Activated naive CD4-positive, alpha-beta T cell treated with anti-CD3 and anti-CD28 coated beads, Interleukin-2, amount 10 ng/mL, durations not matched to agents 5 hours and 36 hours (primary cell): ENCODE measurements around the gene CD2AP. TPM values are rescaled to one million over a fixed set of nuclear protein-coding genes. Genes with fewer than 3 reads are reported as not detected.

Source experiments
- total RNA-seq, 2 experiments: library from RNA; stranded (reverse); gene quantifications; one replicate each; pipeline ENCODE4 v1.2.3, GENCODE V29; 2021

CD2AP gene, protein sequence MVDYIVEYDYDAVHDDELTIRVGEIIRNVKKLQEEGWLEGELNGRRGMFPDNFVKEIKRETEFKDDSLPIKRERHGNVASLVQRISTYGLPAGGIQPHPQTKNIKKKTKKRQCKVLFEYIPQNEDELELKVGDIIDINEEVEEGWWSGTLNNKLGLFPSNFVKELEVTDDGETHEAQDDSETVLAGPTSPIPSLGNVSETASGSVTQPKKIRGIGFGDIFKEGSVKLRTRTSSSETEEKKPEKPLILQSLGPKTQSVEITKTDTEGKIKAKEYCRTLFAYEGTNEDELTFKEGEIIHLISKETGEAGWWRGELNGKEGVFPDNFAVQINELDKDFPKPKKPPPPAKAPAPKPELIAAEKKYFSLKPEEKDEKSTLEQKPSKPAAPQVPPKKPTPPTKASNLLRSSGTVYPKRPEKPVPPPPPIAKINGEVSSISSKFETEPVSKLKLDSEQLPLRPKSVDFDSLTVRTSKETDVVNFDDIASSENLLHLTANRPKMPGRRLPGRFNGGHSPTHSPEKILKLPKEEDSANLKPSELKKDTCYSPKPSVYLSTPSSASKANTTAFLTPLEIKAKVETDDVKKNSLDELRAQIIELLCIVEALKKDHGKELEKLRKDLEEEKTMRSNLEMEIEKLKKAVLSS
- 10 to 100 TPM; 30.2 to 30.6 TPM for total RNA-seq

DNA sequence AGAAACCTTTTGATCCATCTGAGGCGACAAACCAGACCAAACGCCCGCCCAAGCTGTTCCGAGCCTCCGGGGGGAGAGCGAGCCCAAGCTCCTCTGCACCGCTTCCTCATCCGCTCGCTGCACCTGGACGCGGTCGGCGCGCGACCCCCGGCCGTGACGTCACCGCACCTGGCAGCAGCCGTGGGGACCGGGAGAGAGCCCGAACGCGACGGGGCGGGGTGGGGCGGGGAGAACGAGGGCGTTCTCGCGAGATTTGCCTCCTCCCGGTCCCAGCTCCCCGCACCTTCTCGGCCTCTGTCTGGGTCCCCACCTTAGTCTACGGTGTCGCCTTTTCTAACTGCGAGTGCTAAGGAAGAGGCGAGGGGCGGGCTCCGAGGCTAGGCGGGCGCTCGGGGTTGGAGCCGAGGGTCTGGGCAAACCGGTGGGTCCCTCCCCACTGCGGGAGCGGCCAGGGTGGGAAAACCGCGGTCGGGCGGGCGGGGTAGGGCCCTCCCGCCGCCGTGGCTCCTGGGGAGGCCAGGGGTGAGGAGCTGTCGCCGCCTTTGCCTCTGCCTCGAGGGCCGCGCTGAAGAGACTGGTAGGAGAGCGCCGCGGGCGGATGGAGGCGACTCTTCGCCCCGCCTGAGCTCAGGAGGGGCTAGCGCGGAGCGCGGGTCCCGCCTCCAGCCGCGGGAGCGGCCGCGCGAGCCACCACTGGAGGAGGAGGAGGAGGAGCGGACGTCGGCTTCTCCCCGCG is at the start of gene CD2AP:
Gene CD2AP (plus strand): TSS at position 293 of the 736 bp plus-strand sequence. CDS start 456 bp downstream, outside the sequence.

Other genes starting within 250 kb of the CD2AP start
- gene TNFRSF21, start 167.9 kb upstream of the CD2AP start, total RNA-seq: under 1 TPM in 1 of 2 experiments, not detected in 1; 0.10 TPM
- not detected for gene ADGRF4, start 220.8 kb downstream of the CD2AP start, total RNA-seq